ENCODE results near the gene PCOLCE2.

GRCh38 chr3:142861926-142862325 lies 27.0 kb downstream of the PCOLCE2 start:
- TF ChIP-seq CTCF (IDR thresholded peaks at IDR 0.05) (no peak), POLR2A (IDR thresholded peaks at IDR 0.05) (no peak), POLR2AphosphoS5 (IDR thresholded peaks at IDR 0.05; ENCODE audit: insufficient read depth in 1 of 2, low read depth in 1 of 2) (no peak)
